NCI-H2171 treated with DMSO at 0.1 percent for 48 hours (cell line): ENCODE measurements around the gene OSGIN1.
"Not testable (repeated sequence)": the region's sequence is repeated elsewhere in the genome, so short reads cannot be mapped to it uniquely, and the experiment has no call there.

Experiments used
- DNase-seq: peaks from one replicate; lab custom pipeline; 2025; lab: John Stamatoyannopoulos, UW

OSGIN1 gene

DNA sequence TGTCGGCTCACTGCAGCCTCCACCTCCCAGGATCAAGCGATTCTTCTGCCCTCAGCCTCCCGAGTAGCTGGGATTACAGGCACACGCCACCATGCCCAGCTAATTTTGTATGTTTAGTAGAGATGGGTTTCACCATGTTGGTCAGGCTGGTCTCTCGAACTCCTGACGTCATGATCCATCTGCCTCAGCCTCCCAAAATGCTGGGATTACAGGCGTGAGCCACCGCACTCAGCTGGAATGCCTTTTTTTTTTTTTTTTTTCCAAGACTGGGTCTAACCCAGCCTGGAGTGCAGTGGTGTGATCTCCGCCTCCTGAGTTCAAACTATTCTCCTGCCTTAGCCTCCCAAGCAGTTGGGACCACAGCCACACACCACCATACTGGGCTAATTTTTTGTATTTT lies 11.5 kb upstream of the OSGIN1 start:
- not testable (repeated sequence) for DNase-seq

DNA sequence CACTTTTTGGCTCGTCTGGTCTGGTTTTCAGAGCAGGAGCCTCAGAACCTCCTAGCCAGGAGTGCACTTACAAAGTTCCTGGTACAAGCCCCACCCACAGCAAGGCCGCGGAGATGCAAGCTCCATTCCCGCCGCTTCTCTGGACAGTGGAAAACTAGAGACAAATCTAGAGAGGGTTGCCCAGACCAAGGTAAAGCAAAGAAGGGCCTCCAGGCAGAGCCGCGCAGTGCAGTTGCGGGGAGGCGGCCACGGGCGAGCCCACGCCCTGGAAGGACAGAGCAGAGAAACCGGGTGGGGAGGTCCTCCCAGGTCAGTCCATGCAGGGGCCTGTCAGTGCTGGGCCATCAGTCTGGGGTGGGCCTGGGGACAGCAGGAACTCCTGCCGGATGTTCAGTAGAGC lies 11.0 kb upstream of the OSGIN1 start:
- DNase-seq, result no peak

GRCh38 chr16:83942815-83943515 lies 10.1 kb upstream of the OSGIN1 start:
- no peak for DNase-seq

GRCh38 chr16:83943516-83944050 lies 9.5 kb upstream of the OSGIN1 start:
- DNase-seq, result no peak

GRCh38 chr16:83945587-83945986 lies 7.5 kb upstream of the OSGIN1 start:
- DNase-seq, result no peak

GRCh38 chr16:83946154-83946780 lies 6.8 kb upstream of the OSGIN1 start:
- DNase-seq, result peak; percentile 38

- DNase-seq, result no peak
Measured at GRCh38 chr16:83946781-83947566, 6.1 kb upstream of the OSGIN1 start.

DNA sequence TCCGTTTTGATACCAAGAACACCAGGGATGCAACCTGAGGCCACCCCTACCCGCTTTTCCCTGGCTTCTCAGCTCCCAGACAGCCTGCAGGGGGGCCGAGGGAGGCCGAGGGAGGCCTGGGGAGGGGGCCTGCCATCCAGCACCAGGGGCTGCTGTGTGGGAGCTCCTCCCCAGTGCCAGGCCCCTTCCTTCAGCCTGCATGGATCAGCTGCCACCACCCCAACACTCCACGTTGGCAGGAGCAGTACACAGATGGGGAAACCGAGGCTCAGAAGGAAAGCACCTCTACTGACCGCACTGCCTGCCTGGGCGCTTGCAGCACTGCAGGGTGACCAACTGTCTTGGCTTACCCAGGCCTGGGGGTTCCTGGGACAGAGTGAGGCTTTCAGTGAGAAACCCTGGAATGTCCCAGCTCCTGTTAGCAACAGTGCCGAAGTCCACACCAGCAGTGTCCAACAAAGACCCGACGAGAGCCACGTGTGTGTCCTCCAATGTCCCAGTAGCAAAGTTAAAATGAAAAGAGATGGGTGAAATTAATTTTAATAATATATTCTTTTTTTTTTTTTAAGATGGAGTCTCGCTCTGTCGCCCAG lies 5.3 kb upstream of the OSGIN1 start:
- no peak for DNase-seq

DNA sequence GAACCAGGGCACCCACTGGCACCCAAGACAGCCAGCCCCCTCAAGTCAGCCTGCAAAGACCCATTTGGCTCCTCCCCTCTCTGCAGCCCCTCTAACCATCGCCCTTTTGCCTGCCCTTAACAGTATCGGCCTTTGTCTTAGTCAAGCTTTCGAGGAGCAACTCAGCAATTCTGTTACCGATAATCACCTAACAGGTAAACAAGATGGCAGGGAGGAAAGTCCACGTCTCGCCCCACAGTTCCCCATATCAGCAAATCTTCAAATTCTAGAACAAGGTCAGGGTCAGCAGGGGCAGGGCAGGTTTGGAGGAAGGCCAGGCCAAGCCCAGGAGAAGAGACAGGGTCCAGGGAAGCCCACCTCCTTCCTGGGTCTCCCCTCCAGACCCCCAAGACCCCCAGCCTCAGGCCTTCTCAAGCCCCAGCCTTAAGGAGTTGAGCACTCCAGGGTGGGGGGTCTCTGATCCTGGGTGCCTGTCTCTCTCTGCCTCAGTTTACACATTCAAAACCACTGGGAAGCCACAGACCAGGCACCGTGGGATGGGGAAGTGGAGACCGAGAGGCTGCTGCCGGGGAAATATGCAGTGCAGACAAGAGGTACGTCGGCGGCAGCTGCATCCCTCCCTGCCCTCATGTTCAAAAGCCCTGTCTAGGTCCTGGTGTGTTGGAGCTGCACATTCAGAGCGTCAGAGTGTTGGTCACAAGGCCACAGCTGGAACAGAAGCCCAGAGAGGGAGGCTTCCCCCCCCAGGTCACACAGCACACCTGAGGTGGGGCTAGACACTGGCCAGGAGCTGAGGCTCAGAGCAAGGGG lies 3.9 kb upstream of the OSGIN1 start:
- no peak for DNase-seq

- DNase-seq, result no peak
Measured at GRCh38 chr16:83949724-83950001, 3.4 kb upstream of the OSGIN1 start.

DNA sequence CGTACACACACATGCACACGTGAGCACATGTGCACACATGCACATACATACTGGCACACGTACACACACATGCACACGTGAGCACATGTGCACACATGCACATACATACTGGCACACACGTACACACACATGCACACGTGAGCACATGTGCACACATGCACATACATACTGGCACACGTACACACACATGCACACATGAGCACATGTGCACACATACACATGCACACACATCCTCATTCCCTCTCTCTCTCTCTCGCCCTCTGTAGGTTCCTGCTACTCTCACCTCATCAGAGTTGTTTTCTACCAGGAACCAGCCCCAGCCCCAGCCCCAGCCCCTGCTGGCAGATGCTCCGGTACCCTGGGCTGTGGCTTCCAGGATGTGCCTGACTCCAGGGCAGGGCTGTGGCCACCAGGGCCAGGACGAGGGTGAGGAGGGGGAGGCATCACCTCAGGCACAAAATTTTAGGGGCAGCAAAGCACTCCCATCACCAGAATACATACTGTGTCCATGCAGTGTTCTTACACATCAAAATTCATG lies 2.1 kb upstream of the OSGIN1 start:
- peak; percentile 24 for DNase-seq

GRCh38 chr16:83951544-83951943 lies 1.5 kb upstream of the OSGIN1 start:
- DNase-seq, result peak; percentile 35

GRCh38 chr16:83952587-83952939 lies 477 bp upstream of the OSGIN1 start:
- DNase-seq, result no peak

DNA sequence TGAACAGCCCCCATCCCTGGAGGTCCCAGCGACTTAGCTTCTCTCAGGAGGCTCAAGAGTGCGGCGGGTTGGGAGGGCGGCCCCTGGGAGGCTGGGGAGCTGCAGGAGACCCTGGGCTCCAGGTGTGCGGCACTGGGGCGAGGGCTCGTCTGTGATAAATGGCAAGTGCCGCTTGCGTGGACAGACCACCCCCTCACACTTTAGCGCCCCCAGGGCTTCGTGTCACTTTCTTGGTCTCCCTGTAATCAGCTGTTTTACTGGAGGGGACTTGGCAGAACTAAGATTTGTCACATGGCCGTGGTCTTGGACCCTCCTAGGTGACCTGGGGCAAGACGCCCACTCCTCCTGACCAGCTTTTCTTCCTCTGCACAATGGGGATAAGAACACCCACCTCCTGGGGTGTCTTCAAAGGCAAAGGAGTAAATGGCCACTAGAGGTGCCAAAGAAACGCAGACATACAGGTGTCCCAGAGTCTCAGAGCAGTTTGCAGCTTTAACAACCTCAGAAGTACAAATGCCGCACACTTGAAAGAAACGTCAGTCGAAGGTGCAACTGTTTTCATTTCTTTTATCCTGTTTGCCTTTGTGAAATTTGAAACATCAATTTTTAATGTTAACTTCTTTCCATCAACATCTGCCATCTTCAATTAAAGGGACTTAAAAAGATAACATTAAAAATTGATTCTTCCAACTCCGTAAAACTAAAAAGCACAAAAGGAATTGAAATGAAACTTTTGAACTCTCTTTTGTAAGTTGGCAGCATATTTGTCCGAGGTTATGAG lies 946 bp downstream of the OSGIN1 start:
- peak; percentile 66 for DNase-seq

- no peak for DNase-seq
Measured at GRCh38 chr16:83954577-83955016, 1.6 kb downstream of the OSGIN1 start.

GRCh38 chr16:83955218-83956130 lies 2.4 kb downstream of the OSGIN1 start:
- DNase-seq, result no peak

DNA sequence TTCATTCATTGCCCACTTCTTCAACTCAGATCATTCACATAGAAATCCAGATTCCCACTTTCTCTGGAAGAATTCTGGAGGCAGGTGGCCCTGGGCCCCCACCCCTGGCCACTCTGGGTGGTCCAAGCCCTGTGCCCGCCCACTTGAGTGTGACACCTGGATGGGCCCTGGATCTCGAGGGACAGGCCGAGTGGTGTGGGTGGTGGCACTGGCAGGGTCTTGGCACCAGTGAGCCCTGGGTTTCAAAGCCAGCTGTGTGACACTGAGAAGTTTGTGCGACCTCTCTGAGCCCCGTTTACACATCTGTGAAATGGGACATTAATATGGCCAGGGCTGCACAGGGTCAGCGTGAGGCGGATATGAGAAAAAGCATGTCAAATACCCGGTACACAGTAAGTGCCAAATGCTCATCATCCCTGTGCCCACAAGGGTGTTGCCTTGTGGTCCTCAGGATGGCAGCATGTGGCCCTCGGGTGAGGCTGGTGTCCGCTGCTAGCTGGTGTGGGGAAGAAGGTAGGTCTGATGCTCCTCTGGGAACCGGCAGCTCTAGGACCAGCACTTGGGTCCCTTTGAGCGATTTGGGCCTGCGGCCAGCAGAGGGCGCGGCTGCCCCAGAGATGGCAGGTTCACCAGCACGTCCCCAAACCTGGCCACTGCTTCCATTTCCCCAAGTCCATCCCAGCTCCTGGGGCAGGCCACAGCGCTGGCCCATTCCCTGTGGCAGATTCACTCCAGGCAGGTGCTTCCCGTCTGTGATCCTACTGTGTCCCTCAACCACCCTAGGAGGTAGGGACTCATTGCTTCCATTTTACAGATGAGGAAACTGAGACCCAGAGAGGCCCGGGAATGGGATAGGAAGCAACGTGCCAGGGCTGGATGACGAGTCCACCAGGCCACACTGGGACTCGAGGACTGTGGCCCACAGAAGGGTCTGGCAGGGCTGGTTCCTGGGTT lies 3.6 kb downstream of the OSGIN1 start:
- DNase-seq, result peak; percentile 70

DNA sequence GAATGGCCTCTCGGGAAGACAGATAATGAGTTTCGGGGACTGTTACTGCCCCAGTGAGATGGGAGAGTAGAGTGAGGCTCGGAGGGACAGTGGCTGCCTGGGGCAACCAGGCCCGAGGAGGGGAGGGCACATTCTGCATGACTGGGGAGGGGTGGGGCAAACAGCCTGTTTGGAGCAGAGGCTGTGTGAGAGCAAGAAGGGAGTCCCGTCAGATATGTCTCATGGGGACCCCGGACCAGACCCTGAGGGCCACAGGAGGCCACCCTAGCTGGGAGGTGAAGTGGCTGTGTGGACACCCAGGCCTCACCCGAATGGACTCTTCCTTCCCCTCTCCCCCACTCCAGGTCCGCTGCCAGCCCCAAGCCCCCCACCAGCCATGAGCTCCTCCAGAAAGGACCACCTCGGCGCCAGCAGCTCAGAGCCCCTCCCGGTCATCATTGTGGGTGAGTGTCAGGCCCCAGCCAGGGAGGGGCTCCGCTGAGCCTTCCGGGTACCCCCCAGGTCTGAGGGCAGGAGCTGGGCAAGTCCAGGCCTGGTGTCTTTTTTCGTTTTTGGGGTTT lies 4.3 kb downstream of the OSGIN1 start:
- no peak for DNase-seq
